GM10248 (cell line): Measurements from ENCODE around the gene RTKN2.

Source experiments
- CTCF ChIA-PET: fragments of 300-600 bp; sonication (Branson Sonifier 250); formaldehyde crosslinking; extraction: SDS; loops from one replicate; lab custom pipeline; 2021; ENCODE audit warnings: antibody characterized with exemption; lab: Yijun Ruan, JAX
- POLR2A ChIA-PET: fragments of 350-650 bp; sonication (Branson Sonifier 250); formaldehyde crosslinking; extraction: SDS; loops from one replicate; lab custom pipeline; 2020; ENCODE audit warnings: antibody characterized with exemption; lab: Yijun Ruan, JAX
- DNase-seq: peaks from one replicate; pipeline ENCODE4 v3.0.0; 2012; ENCODE audit errors: extremely low spot score
- CTCF ChIP-seq: IDR thresholded peaks from 2 replicates; pipeline ENCODE4 v1.5.1; 2012; ENCODE audit warnings: mild to moderate bottlenecking, low read depth; ENCODE audit errors: extremely low read depth, missing control alignments, control extremely low read depth

RTKN2 gene

GRCh38 chr10:62231805-62232204 lies 36.8 kb downstream of the RTKN2 start:
- no peak for DNase-seq
- ChIA-PET POLR2A (no interaction called here), CTCF (interaction anchor here (0.7 kb wide), 1 partner anchor 335 kb away, joined by 3 read pairs; no protein-coding TSS in a partner anchor)
- no peak for TF ChIP-seq CTCF

GRCh38 chr10:62231371-62231770 lies 37.3 kb downstream of the RTKN2 start:
- ChIA-PET POLR2A (no interaction called here), CTCF (interaction anchor here (0.7 kb wide), 1 partner anchor 335 kb away, joined by 3 read pairs; no protein-coding TSS in a partner anchor)
- no peak for DNase-seq
- TF ChIP-seq CTCF, result no peak

GRCh38 chr10:62230344-62231121 lies 38.1 kb downstream of the RTKN2 start:
- TF ChIP-seq CTCF, result no peak
- POLR2A ChIA-PET, result no interaction called here

GRCh38 chr10:62225362-62225761 lies 43.3 kb downstream of the RTKN2 start:
- CTCF ChIA-PET, result no interaction called here

More at GRCh38 chr10:62230344-62231121, 38.1 kb downstream of the RTKN2 start:
- DNase-seq, result no peak
- CTCF ChIA-PET, result interaction anchor here (0.7 kb wide), 1 partner anchor 15 kb away, joined by 3 read pairs; no protein-coding TSS in a partner anchor

GRCh38 chr10:62224606-62225005 lies 44.0 kb downstream of the RTKN2 start:
- TF ChIP-seq CTCF, result no peak
- ChIA-PET POLR2A (no interaction called here), CTCF (no interaction called here)
- DNase-seq, result no peak

More at GRCh38 chr10:62225362-62225761, 43.3 kb downstream of the RTKN2 start:
- no peak for TF ChIP-seq CTCF
- POLR2A ChIA-PET, result no interaction called here
- DNase-seq, result no peak

GRCh38 chr10:62217683-62218082 lies 51.0 kb downstream of the RTKN2 start:
- ChIA-PET POLR2A (no interaction called here), CTCF (interaction anchor here (0.8 kb wide), 1 partner anchor 145 kb away, joined by 3 read pairs; no protein-coding TSS in a partner anchor)
- no peak for TF ChIP-seq CTCF
- no peak for DNase-seq
